GM19372 (cell line): ENCODE data around the gene MFN2.
"Not testable (repeated sequence)": the region's sequence is repeated elsewhere in the genome, so short reads cannot be mapped to it uniquely, and the experiment has no call there.

Experiments
- ATAC-seq: cut with Tn5 transposase; IDR thresholded peaks from one replicate; pipeline ENCODE4 v1.9.1; 2021; ENCODE audit warnings: mild to moderate bottlenecking, low read depth, moderate library complexity; ENCODE audit not compliant: unreplicated experiment

The MFN2 gene

GRCh38 chr1:12015499-12015898 is 35.3 kb downstream of the MFN2 start:
- ATAC-seq = no peak

GRCh38 chr1:12016182-12016581 is 35.9 kb downstream of the MFN2 start:
- no peak for ATAC-seq

GRCh38 chr1:12019858-12020509 is 39.7 kb downstream of the MFN2 start:
- ATAC-seq = no peak

- no peak for ATAC-seq
Measured at GRCh38 chr1:12021616-12022015, 41.4 kb downstream of the MFN2 start.

GRCh38 chr1:12022036-12022435 is 41.8 kb downstream of the MFN2 start:
- no peak for ATAC-seq

- ATAC-seq = no peak
Measured at GRCh38 chr1:12026586-12026985, 46.3 kb downstream of the MFN2 start.

- no peak for ATAC-seq
Measured at GRCh38 chr1:12028248-12028647, 48.0 kb downstream of the MFN2 start.

GRCh38 chr1:12028957-12029511 is 48.8 kb downstream of the MFN2 start:
- ATAC-seq = no peak

- no peak for ATAC-seq
Measured at GRCh38 chr1:12029720-12030339, 49.6 kb downstream of the MFN2 start.

GRCh38 chr1:12031039-12031980 is 51.1 kb downstream of the MFN2 start:
- no peak for ATAC-seq

- ATAC-seq = no peak
Measured at GRCh38 chr1:12032161-12032621, 51.9 kb downstream of the MFN2 start.

GRCh38 chr1:12033441-12033840 is 53.2 kb downstream of the MFN2 start:
- ATAC-seq = not testable (repeated sequence)

- no peak for ATAC-seq
Measured at GRCh38 chr1:12034381-12034801, 54.1 kb downstream of the MFN2 start.

- no peak for ATAC-seq
Measured at GRCh38 chr1:12035312-12035711, 55.1 kb downstream of the MFN2 start.

- ATAC-seq = no peak
Measured at GRCh38 chr1:12037486-12038355, 57.5 kb downstream of the MFN2 start.

GRCh38 chr1:12038356-12039163 is 58.3 kb downstream of the MFN2 start:
- ATAC-seq = no peak

GRCh38 chr1:12039164-12039525 is 58.9 kb downstream of the MFN2 start:
- no peak for ATAC-seq

- not testable (repeated sequence) for ATAC-seq
Measured at GRCh38 chr1:12039824-12040456, 59.7 kb downstream of the MFN2 start.
